Naive thymus-derived CD4-positive, alpha-beta T cell (primary cell): ENCODE results near the gene COCH. TPM values are rescaled to one million over a fixed set of nuclear protein-coding genes. Genes with fewer than 3 reads are reported as not detected.

Source experiments
- ATAC-seq: fragments of 150-1000 bp; cut with Tn5 transposase; 2 replicates; pipeline ENCODE4 v1.10.0; 2021; ENCODE audit warnings: mild to moderate bottlenecking, moderate library complexity
- CTCF ChIA-PET: fragments of 350-600 bp; sonication (Branson Sonifier 250); formaldehyde crosslinking; loops from one replicate; lab custom pipeline; 2021; ENCODE audit warnings: antibody characterized with exemption; lab: Charles Lee
- POLR2A ChIA-PET: fragments of 350-600 bp; sonication (Branson Sonifier 250); formaldehyde crosslinking; loops from one replicate; lab custom pipeline; 2021; ENCODE audit warnings: antibody characterized with exemption, inconsistent platforms; lab: Charles Lee
- DNase-seq, 9 donors: peaks; one replicate each; pipeline versions ENCODE4 v3.0.0 to v3.0.0-alpha.2; 2020 to 2022; ENCODE audit warnings: mixed read lengths in 1 of 9
- H3K27ac ChIP-seq: one replicate; pipeline ENCODE4 v1.7.0; 2013; ENCODE audit warnings: mild to moderate bottlenecking, low read depth, low read length, moderate library complexity
- H3K27me3 ChIP-seq, 2 donors: one replicate each; pipeline ENCODE4 v1.7.0; 2013; ENCODE audit warnings: low read length in 2 of 2, mild to moderate bottlenecking in 2 of 2, moderate library complexity in 2 of 2; ENCODE audit not compliant: control insufficient read depth in 2 of 2, insufficient read depth in 2 of 2
- H3K36me3 ChIP-seq, 3 experiments: 1 replicate in 2 of 3; 2 replicates in 1 of 3; pipeline ENCODE4 v1.7.0; 2013; ENCODE audit warnings: low read length in 3 of 3, mild to moderate bottlenecking in 3 of 3, moderate library complexity in 1 of 3; ENCODE audit not compliant: insufficient read depth in 3 of 3, control insufficient read depth in 2 of 3
- H3K4me1 ChIP-seq, 2 donors: one replicate each; pipeline ENCODE4 v1.7.0; 2013; ENCODE audit warnings: low read length in 2 of 2, mild to moderate bottlenecking in 2 of 2, moderate library complexity in 1 of 2; ENCODE audit not compliant: control insufficient read depth in 2 of 2, insufficient read depth in 2 of 2
- H3K4me3 ChIP-seq: 2 replicates; pipeline ENCODE4 v1.7.0; 2013; ENCODE audit warnings: mild to moderate bottlenecking, low read length
- H3K9me3 ChIP-seq, 3 experiments: 1 replicate in 2 of 3; 2 replicates in 1 of 3; pipeline ENCODE4 v1.7.0; 2013; ENCODE audit warnings: low read length in 3 of 3; ENCODE audit not compliant: control insufficient read depth in 2 of 3
- H3K27ac Mint-ChIP-seq, 9 donors: one replicate each; pipeline ENCODE4 v1.8.0; 2020 to 2022; ENCODE audit warnings: mixed read lengths in 9 of 9, mild to moderate bottlenecking in 8 of 9, moderate library complexity in 5 of 9, inconsistent platforms in 2 of 9
- H3K27me3 Mint-ChIP-seq, 5 donors: one replicate each; pipeline ENCODE4 v1.8.0; 2021 to 2022; ENCODE audit warnings: mixed read lengths in 5 of 5, mild to moderate bottlenecking in 1 of 5
- H3K36me3 Mint-ChIP-seq, 5 donors: one replicate each; pipeline ENCODE4 v1.8.0; 2020 to 2022; ENCODE audit warnings: mixed read lengths in 5 of 5, mild to moderate bottlenecking in 3 of 5, inconsistent platforms in 1 of 5
- H3K4me1 Mint-ChIP-seq, 7 donors: one replicate each; pipeline ENCODE4 v1.8.0; 2020 to 2022; ENCODE audit warnings: mixed read lengths in 7 of 7, mild to moderate bottlenecking in 3 of 7, inconsistent platforms in 1 of 7
- H3K4me3 Mint-ChIP-seq, 10 donors: one replicate each; pipeline ENCODE4 v1.8.0; 2020 to 2022; ENCODE audit warnings: mild to moderate bottlenecking in 10 of 10, mixed read lengths in 10 of 10, moderate library complexity in 6 of 10, inconsistent platforms in 2 of 10
- H3K9me3 Mint-ChIP-seq, 11 donors: one replicate each; pipeline ENCODE4 v1.8.0; 2020 to 2022; ENCODE audit warnings: mixed read lengths in 11 of 11, mild to moderate bottlenecking in 4 of 11, inconsistent platforms in 1 of 11, moderate library complexity in 1 of 11
- intact Hi-C, 2 donors: fragments of 100-400 bp; cut with micrococcal nuclease; formaldehyde crosslinking; loops; one replicate each; pipeline ENCODE4 v1.15.1; 2023
- polyA plus RNA-seq, 2 donors: library from polyadenylated mRNA; unstranded; fragments of 300-500 nt; fragmentation: Illumina TruSeq; gene quantifications; one replicate each; pipeline ENCODE4 v1.2.3, GENCODE V29; 2021
- total RNA-seq, 6 experiments: library from RNA in 5 of 6; stranded (reverse) in 5 of 6; gene quantifications; 1 replicate in 5 of 6; 2 replicates in 1 of 6; pipeline ENCODE4 v1.2.3 and lab custom pipeline; 2021 to 2026

Gene COCH
- total and polyA plus RNA-seq, 7 experiments from 2014 or later, result 0.15 to 1.6 (median 0.24) TPM; not detected in 2

GRCh38 chr14:30935445-30935844, 61.1 kb downstream of the COCH start:
- Mint-ChIP-seq H3K9me3 (no peaks in the 10 kb centered on the region), H3K36me3 (peaks cover 0 to 50% (median 23%) of the 10 kb centered on the region in 5 donors), H3K4me1 (peaks cover 0 to 8% (median 3%) of the 10 kb centered on the region in 7 donors), H3K4me3 (no peak overlapping the region), H3K27me3 (no peaks in the 10 kb centered on the region), H3K27ac (no peak overlapping the region)
- ChIA-PET CTCF (no interaction called here), POLR2A (no interaction called here)
- Histone ChIP-seq H3K27me3 (no peaks in the 10 kb centered on the region), H3K27ac (no peak overlapping the region), H3K4me3 (no peak overlapping the region), H3K4me1 (no peaks in the 10 kb centered on the region), H3K36me3 (peaks cover 0 to 29% (median 7%) of the 10 kb centered on the region in 3 experiments), H3K9me3 (no peaks in the 10 kb centered on the region)
- no peak for ATAC-seq
- DNase-seq, result no peak
- intact Hi-C loops, result no loop called here

DNA sequence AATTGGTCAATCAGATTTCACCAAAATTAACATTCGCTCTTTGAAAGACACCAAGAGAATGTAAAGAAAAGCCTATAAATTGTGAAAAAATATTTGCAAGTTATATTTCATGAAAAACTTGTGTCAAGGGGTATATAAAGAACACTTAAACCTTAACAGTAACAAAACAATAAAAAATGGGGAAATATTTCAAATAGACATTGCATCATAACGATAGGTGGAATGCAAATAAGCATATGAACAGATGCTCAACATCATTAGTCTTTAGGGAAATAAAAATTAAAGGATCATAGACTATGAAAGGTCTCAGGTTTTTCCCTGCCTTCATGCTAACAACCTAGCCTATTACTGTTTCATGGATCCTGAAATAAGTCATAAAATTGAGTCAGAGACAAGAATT, 64.3 kb downstream of the COCH start:
- Histone ChIP-seq H3K36me3 (peaks cover 0 to 23% (median 7%) of the 10 kb centered on the region in 3 experiments), H3K4me3 (no peak overlapping the region), H3K27me3 (no peaks in the 10 kb centered on the region), H3K27ac (no peak overlapping the region), H3K4me1 (no peaks in the 10 kb centered on the region), H3K9me3 (no peaks in the 10 kb centered on the region)
- peaks cover 0 to 13% (median 7%) of the 10 kb centered on the region in 7 donors for H3K4me1 Mint-ChIP-seq
- no peak overlapping the region for H3K4me3 Mint-ChIP-seq
- no peaks in the 10 kb centered on the region for H3K9me3 Mint-ChIP-seq
- H3K27ac Mint-ChIP-seq, result no peak overlapping the region
- CTCF ChIA-PET, result no interaction called here
- POLR2A ChIA-PET, result no interaction called here
- peaks cover 0 to 62% (median 29%) of the 10 kb centered on the region in 5 donors for H3K36me3 Mint-ChIP-seq
- no peaks in the 10 kb centered on the region for H3K27me3 Mint-ChIP-seq
- intact Hi-C loops, result no loop called here
- ATAC-seq (no peak), DNase-seq (no peak)

Other genes starting within 250 kb of the COCH start
- gene AP4S1, start 151.1 kb downstream of the COCH start, total RNA-seq, result 10 to 100 TPM in 4 of 5 experiments, 1 to 10 TPM in 1; 7.9 to 22.0 (median 15.9) TPM
- gene AP4S1, start 151.1 kb downstream of the COCH start, polyA plus RNA-seq, result 10 to 100 TPM; 10.7 to 10.9 TPM
- gene STRN3, start 151.8 kb downstream of the COCH start, total RNA-seq, result 10 to 100 TPM; 20.4 to 28.7 (median 25.2) TPM
- gene STRN3, start 151.8 kb downstream of the COCH start, polyA plus RNA-seq, result 1 to 10 TPM; 3.5 to 5.8 TPM